Progenitor cell of endocrine pancreas (in vitro differentiated cells): ENCODE data around the gene ORC4. TPM values are rescaled to one million over a fixed set of nuclear protein-coding genes. Genes with fewer than 3 reads are reported as not detected.

Experiments
- DNase-seq: peaks from one replicate; pipeline ENCODE4 v3.0.0; 2021; ENCODE audit warnings: low spot score; ENCODE audit not compliant: unreplicated experiment
- H3K27ac Mint-ChIP-seq: 2 replicates; pipeline ENCODE4 v1.8.0; 2021; ENCODE audit warnings: mild to moderate bottlenecking, moderate library complexity, mixed read lengths
- H3K27me3 Mint-ChIP-seq: 2 replicates; pipeline ENCODE4 v1.8.0; 2021; ENCODE audit warnings: mixed read lengths
- H3K36me3 Mint-ChIP-seq: 2 replicates; pipeline ENCODE4 v1.8.0; 2022; ENCODE audit warnings: mixed read lengths; ENCODE audit not compliant: insufficient read depth
- H3K4me1 Mint-ChIP-seq: 2 replicates; pipeline ENCODE4 v1.8.0; 2021; ENCODE audit warnings: low read depth, mixed read lengths
- H3K4me3 Mint-ChIP-seq: 2 replicates; pipeline ENCODE4 v1.8.0; 2021; ENCODE audit warnings: low read depth, mild to moderate bottlenecking, moderate library complexity, mixed read lengths
- H3K9me3 Mint-ChIP-seq: 2 replicates; pipeline ENCODE4 v1.8.0; 2021; ENCODE audit warnings: low read depth, mixed read lengths
- total RNA-seq: library from RNA; stranded (reverse); gene quantifications from 2 replicates; pipeline ENCODE4 v1.2.1, GENCODE V29; 2021
- TF ChIP-seq, protein P1 (sequence below): fragments of 200-600 bp; sonication (generic); IDR thresholded peaks from one replicate; pipeline ENCODE4 v1.5.0; 2021; ENCODE audit warnings: antibody characterized with exemption, mild to moderate bottlenecking; ENCODE audit not compliant: unreplicated experiment

ORC4 gene
- total RNA-seq, 1 donor from 2014 or later, result 77.1 TPM

DNA sequence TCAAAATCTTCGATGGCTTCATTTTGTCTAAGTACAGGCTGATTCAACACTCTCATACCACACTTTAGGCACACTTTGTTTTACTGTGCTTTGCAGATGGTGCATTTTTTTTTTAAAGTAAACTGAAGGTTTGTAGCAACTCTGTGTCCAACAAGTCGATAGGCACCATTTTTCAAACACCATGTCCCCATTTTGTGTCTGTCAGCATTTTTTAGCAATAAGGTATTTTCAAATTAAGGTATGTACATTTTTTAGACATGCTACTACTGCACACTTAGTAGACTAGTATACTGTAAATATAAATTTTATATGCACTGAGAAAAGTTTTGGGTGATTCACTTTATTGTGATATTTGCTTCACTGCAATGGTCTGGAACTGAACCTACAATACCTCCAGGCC lies 44.4 kb downstream of the ORC4 start:
- no peak for DNase-seq
- H3K4me3 Mint-ChIP-seq, result no peak overlapping the region

GRCh38 chr2:147968571-147968970 lies 52.0 kb downstream of the ORC4 start:
- H3K27me3 Mint-ChIP-seq, result no peaks in the 10 kb centered on the region
- DNase-seq, result no peak
- TF ChIP-seq, protein P1, sequence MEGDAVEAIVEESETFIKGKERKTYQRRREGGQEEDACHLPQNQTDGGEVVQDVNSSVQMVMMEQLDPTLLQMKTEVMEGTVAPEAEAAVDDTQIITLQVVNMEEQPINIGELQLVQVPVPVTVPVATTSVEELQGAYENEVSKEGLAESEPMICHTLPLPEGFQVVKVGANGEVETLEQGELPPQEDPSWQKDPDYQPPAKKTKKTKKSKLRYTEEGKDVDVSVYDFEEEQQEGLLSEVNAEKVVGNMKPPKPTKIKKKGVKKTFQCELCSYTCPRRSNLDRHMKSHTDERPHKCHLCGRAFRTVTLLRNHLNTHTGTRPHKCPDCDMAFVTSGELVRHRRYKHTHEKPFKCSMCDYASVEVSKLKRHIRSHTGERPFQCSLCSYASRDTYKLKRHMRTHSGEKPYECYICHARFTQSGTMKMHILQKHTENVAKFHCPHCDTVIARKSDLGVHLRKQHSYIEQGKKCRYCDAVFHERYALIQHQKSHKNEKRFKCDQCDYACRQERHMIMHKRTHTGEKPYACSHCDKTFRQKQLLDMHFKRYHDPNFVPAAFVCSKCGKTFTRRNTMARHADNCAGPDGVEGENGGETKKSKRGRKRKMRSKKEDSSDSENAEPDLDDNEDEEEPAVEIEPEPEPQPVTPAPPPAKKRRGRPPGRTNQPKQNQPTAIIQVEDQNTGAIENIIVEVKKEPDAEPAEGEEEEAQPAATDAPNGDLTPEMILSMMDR, result no peak
- no peak overlapping the region for H3K27ac Mint-ChIP-seq
- no peak overlapping the region for H3K4me3 Mint-ChIP-seq
- H3K36me3 Mint-ChIP-seq, result peaks cover 57% of the 10 kb centered on the region
- H3K4me1 Mint-ChIP-seq, result peaks cover 4% of the 10 kb centered on the region
- H3K9me3 Mint-ChIP-seq, result peaks cover 23% of the 10 kb centered on the region

More for the DNA sequence above, 44.4 kb downstream of the ORC4 start:
- Mint-ChIP-seq H3K4me1 (peaks cover 7% of the 10 kb centered on the region), H3K27ac (no peak overlapping the region), H3K9me3 (peaks cover 11% of the 10 kb centered on the region), H3K27me3 (no peaks in the 10 kb centered on the region), H3K36me3 (peaks cover 24% of the 10 kb centered on the region)
- TF ChIP-seq, protein P1, result no peak

DNA sequence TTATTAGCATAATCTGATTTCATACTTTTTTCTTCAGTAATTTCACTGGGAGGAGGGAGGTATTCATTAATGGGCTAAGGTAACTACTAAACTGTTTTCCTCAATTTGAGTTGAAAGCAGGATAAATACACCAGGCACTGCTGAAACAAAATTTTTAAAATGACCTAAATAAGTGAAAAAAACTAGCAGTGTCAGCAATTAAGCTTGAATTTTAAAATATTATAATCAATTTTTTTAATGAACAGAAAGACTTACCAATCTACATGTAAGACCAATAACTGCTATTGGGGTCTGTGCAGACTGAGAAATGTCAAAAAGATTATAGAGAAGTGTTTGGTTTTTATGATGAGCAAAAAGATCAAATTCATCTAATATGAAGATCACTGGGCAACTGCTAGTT lies 68.4 kb downstream of the ORC4 start:
- Mint-ChIP-seq H3K27ac (no peak overlapping the region), H3K9me3 (no peaks in the 10 kb centered on the region), H3K4me3 (no peak overlapping the region), H3K4me1 (no peaks in the 10 kb centered on the region), H3K36me3 (peaks cover 14% of the 10 kb centered on the region), H3K27me3 (no peaks in the 10 kb centered on the region)
- TF ChIP-seq, protein P1, result no peak
- DNase-seq, result no peak

DNA sequence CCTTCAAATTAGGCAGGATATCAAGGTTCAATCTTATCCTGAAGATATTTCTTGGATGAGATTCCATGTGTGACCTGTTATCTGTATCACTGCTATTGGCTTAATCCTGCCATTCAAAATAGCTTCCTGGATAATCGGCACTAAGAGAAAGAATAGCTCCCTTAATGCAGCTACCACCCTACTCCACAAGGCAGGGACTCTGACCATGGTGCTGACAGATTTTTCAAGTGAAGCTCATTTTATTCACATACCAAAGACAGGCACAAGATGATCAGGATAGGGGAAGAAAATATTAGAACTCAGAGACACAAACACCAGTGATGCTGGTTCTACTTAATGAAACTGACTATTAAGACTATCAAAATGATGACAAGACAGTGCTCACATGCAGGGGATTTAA lies 74.9 kb downstream of the ORC4 start:
- no peak overlapping the region for H3K4me3 Mint-ChIP-seq
- TF ChIP-seq, protein P1, result no peak
- no peaks in the 10 kb centered on the region for H3K4me1 Mint-ChIP-seq
- no peaks in the 10 kb centered on the region for H3K27me3 Mint-ChIP-seq
- H3K9me3 Mint-ChIP-seq, result no peaks in the 10 kb centered on the region
- H3K36me3 Mint-ChIP-seq, result peaks cover 12% of the 10 kb centered on the region
- H3K27ac Mint-ChIP-seq, result no peak overlapping the region
- no peak for DNase-seq

GRCh38 chr2:147939313-147939712 lies 81.2 kb downstream of the ORC4 start:
- H3K36me3 Mint-ChIP-seq, result peaks cover 12% of the 10 kb centered on the region
- H3K4me3 Mint-ChIP-seq, result no peak overlapping the region
- H3K9me3 Mint-ChIP-seq, result no peaks in the 10 kb centered on the region
- no peaks in the 10 kb centered on the region for H3K4me1 Mint-ChIP-seq
- no peak overlapping the region for H3K27ac Mint-ChIP-seq
- DNase-seq, result no peak
- TF ChIP-seq, protein P1, result no peak
- no peaks in the 10 kb centered on the region for H3K27me3 Mint-ChIP-seq
